Liver (tissue), 9 donors: ENCODE measurements around the gene COL5A1. TPM values are rescaled to one million over a fixed set of nuclear protein-coding genes. Genes with fewer than 3 reads are reported as not detected.

Source experiments
- DNase-seq: peaks from one replicate; pipeline ENCODE4 v3.0.0-alpha.2; 2017; ENCODE audit warnings: low spot score
- H3K27ac ChIP-seq, 2 donors: one replicate each; pipeline ENCODE4 v1.7.0; 2013; ENCODE audit warnings: inconsistent platforms in 2 of 2, low read length in 2 of 2, control low read depth in 1 of 2, low read depth in 1 of 2, mild to moderate bottlenecking in 1 of 2
- H3K27me3 ChIP-seq, 4 donors: one replicate each; pipeline versions ENCODE4 v1.6.1 to v1.7.0; 2013; ENCODE audit warnings: low read length in 3 of 4, inconsistent platforms in 1 of 4, mild to moderate bottlenecking in 1 of 4, moderate library complexity in 1 of 4; ENCODE audit not compliant: control insufficient read depth in 4 of 4, insufficient read depth in 4 of 4
- H3K36me3 ChIP-seq, 4 donors: one replicate each; pipeline versions ENCODE4 v1.6.1 to v1.7.0; 2013; ENCODE audit warnings: low read length in 3 of 4, mild to moderate bottlenecking in 3 of 4, low read depth in 1 of 4, moderate library complexity in 1 of 4; ENCODE audit not compliant: control insufficient read depth in 4 of 4, insufficient read depth in 3 of 4
- H3K4me1 ChIP-seq, 4 donors: one replicate each; pipeline versions ENCODE4 v1.6.1 to v1.7.0; 2013; ENCODE audit warnings: low read length in 3 of 4, mild to moderate bottlenecking in 3 of 4, moderate library complexity in 1 of 4; ENCODE audit not compliant: control insufficient read depth in 4 of 4, insufficient read depth in 4 of 4
- H3K4me3 ChIP-seq, 3 donors: one replicate each; pipeline versions ENCODE4 v1.6.1 to v1.7.0; 2013; ENCODE audit warnings: low read length in 3 of 3, control low read depth in 1 of 3, low read depth in 1 of 3, mild to moderate bottlenecking in 1 of 3
- H3K9ac ChIP-seq, 2 donors: one replicate each; pipeline ENCODE4 v1.7.0; 2013; ENCODE audit warnings: low read length in 2 of 2, mild to moderate bottlenecking in 2 of 2, moderate library complexity in 2 of 2, control low read depth in 1 of 2, low read depth in 1 of 2
- H3K9me3 ChIP-seq, 4 donors: one replicate each; pipeline versions ENCODE4 v1.6.1 to v1.7.0; 2013; ENCODE audit warnings: low read length in 3 of 4; ENCODE audit not compliant: control insufficient read depth in 4 of 4
- FOXA2 ChIP-seq: IDR thresholded peaks from 2 replicates; pipeline ENCODE4 v1.6.1; 2016; ENCODE audit warnings: antibody characterized with exemption
- GABPA ChIP-seq, 2 donors: IDR thresholded peaks in 1 of 2; conservative IDR thresholded peaks in 1 of 2; 2 replicates each; pipeline ENCODE4 v1.6.1; 2016; ENCODE audit warnings: antibody characterized with exemption in 2 of 2, mild to moderate bottlenecking in 1 of 2, moderate library complexity in 1 of 2
- HNF4A ChIP-seq, 2 donors: conservative IDR thresholded peaks; 2 replicates each; pipeline ENCODE4 v1.6.1; 2016; ENCODE audit warnings: antibody characterized with exemption in 2 of 2, mild to moderate bottlenecking in 2 of 2
- HNF4G ChIP-seq: IDR thresholded peaks from 2 replicates; pipeline ENCODE4 v1.6.1; 2016; ENCODE audit warnings: antibody characterized with exemption
- JUND ChIP-seq, 2 donors: IDR thresholded peaks; 2 replicates each; pipeline ENCODE4 v1.6.1; 2016; ENCODE audit warnings: antibody characterized with exemption in 2 of 2
- MAX ChIP-seq: IDR thresholded peaks from 2 replicates; pipeline ENCODE4 v1.6.1; 2016; ENCODE audit warnings: antibody characterized with exemption
- NR2F2 ChIP-seq: IDR thresholded peaks from 2 replicates; pipeline ENCODE4 v1.6.1; 2016; ENCODE audit warnings: antibody characterized with exemption
- RAD21 ChIP-seq, 2 donors: IDR thresholded peaks; 2 replicates each; pipeline ENCODE4 v1.6.1; 2016; ENCODE audit warnings: antibody characterized with exemption in 2 of 2, mild to moderate bottlenecking in 2 of 2
- RXRA ChIP-seq, 2 donors: IDR thresholded peaks; 2 replicates each; pipeline ENCODE4 v1.6.1; 2017 to 2018; ENCODE audit warnings: antibody characterized with exemption in 2 of 2, mild to moderate bottlenecking in 1 of 2
- SP1 ChIP-seq: IDR thresholded peaks from 2 replicates; pipeline ENCODE4 v1.6.1; 2018; ENCODE audit warnings: antibody characterized with exemption, mild to moderate bottlenecking
- TAF1 ChIP-seq: conservative IDR thresholded peaks from 2 replicates; pipeline ENCODE4 v1.6.1; 2016; ENCODE audit warnings: antibody characterized with exemption, mild to moderate bottlenecking
- YY1 ChIP-seq: IDR thresholded peaks from 2 replicates; pipeline ENCODE4 v1.6.1; 2016; ENCODE audit warnings: antibody characterized with exemption, mild to moderate bottlenecking
- ZBTB33 ChIP-seq: IDR thresholded peaks from 2 replicates; pipeline ENCODE4 v1.6.1; 2016; ENCODE audit warnings: antibody characterized with exemption
- WGBS: extraction: QIAGEN DNeasy Blood & Tissue Kit; methylation state at CpG from one replicate; pipeline ENCODE4 v1.1.7; 2013; 5-methylcytosine and 5-hydroxymethylcytosine counted together
- polyA plus RNA-seq, 2 donors: library from polyadenylated mRNA; stranded (reverse) in 1 of 2; unstranded in 1 of 2; fragments of 200-250 nt in 1 of 2; fragments of >200 nt in 1 of 2; fragmentation: Nextera tagmentation in 1 of 2; extraction: Ambion mirVana in 1 of 2; gene quantifications; one replicate each; pipeline versions ENCODE4 v1.2.1 to v1.2.3, GENCODE V29; 2013 to 2015
- total RNA-seq, 2 donors: library from RNA; depleted of rRNA; stranded (reverse); fragments of >200 nt; gene quantifications; one replicate each; pipeline ENCODE4 v1.2.3, GENCODE V29; 2014
- TF ChIP-seq, protein P1 (sequence below): fragments of 150-350 bp; IDR thresholded peaks from 2 replicates; pipeline ENCODE4 v1.5.1; 2017; ENCODE audit warnings: improper control_type of control experiment, low read depth, low read length; ENCODE audit not compliant: missing input control
- TF ChIP-seq, protein P2 (sequence below): IDR thresholded peaks from 2 replicates; pipeline ENCODE4 v1.6.1; 2016; ENCODE audit warnings: antibody characterized with exemption
- TF ChIP-seq, protein P3 (sequence below): IDR thresholded peaks from 2 replicates; pipeline ENCODE4 v1.6.1; 2016; ENCODE audit warnings: antibody characterized with exemption, mild to moderate bottlenecking
- donor health status: healthy.
- donor health status: healthy.
- donor health status: healthy.
- donor health status: healthy.
- donor health status: healthy.

COL5A1 gene
- total and polyA plus RNA-seq, 4 donors, result 0.67 to 15.6 (median 11.2) TPM

- Histone ChIP-seq H3K4me1 (no peaks in the 10 kb centered on the region), H3K36me3 (no peaks in the 10 kb centered on the region), H3K27me3 (no peaks in the 10 kb centered on the region), H3K4me3 (no peak overlapping the region), H3K9me3 (no peaks in the 10 kb centered on the region), H3K27ac (no peak overlapping the region), H3K9ac (no peak overlapping the region)
- WGBS, result 89% methylated on average over 23 of the region's 23 CpGs
- DNase-seq, result no peak
- TF ChIP-seq TAF1 (no peak), NR2F2 (no peak), SP1 (no peak), RAD21 (IDR thresholded peaks at IDR 0.05) (no peak), JUND (IDR thresholded peaks at IDR 0.05) (no peak), YY1 (no peak), HNF4A (conservative IDR thresholded peaks at IDR 0.05) (no peak), MAX (no peak), ZBTB33 (no peak), GABPA (IDR thresholded peaks at IDR 0.05 in 1 of 2, conservative IDR thresholded peaks at IDR 0.05 in 1 of 2) (no peak), RXRA (IDR thresholded peaks at IDR 0.05) (no peak), HNF4G (no peak), FOXA2 (no peak)
- TF ChIP-seq, protein P1, sequence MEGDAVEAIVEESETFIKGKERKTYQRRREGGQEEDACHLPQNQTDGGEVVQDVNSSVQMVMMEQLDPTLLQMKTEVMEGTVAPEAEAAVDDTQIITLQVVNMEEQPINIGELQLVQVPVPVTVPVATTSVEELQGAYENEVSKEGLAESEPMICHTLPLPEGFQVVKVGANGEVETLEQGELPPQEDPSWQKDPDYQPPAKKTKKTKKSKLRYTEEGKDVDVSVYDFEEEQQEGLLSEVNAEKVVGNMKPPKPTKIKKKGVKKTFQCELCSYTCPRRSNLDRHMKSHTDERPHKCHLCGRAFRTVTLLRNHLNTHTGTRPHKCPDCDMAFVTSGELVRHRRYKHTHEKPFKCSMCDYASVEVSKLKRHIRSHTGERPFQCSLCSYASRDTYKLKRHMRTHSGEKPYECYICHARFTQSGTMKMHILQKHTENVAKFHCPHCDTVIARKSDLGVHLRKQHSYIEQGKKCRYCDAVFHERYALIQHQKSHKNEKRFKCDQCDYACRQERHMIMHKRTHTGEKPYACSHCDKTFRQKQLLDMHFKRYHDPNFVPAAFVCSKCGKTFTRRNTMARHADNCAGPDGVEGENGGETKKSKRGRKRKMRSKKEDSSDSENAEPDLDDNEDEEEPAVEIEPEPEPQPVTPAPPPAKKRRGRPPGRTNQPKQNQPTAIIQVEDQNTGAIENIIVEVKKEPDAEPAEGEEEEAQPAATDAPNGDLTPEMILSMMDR, result no peak
- TF ChIP-seq, protein P2, sequence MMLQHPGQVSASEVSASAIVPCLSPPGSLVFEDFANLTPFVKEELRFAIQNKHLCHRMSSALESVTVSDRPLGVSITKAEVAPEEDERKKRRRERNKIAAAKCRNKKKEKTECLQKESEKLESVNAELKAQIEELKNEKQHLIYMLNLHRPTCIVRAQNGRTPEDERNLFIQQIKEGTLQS, result no peak
- TF ChIP-seq, protein P3, sequence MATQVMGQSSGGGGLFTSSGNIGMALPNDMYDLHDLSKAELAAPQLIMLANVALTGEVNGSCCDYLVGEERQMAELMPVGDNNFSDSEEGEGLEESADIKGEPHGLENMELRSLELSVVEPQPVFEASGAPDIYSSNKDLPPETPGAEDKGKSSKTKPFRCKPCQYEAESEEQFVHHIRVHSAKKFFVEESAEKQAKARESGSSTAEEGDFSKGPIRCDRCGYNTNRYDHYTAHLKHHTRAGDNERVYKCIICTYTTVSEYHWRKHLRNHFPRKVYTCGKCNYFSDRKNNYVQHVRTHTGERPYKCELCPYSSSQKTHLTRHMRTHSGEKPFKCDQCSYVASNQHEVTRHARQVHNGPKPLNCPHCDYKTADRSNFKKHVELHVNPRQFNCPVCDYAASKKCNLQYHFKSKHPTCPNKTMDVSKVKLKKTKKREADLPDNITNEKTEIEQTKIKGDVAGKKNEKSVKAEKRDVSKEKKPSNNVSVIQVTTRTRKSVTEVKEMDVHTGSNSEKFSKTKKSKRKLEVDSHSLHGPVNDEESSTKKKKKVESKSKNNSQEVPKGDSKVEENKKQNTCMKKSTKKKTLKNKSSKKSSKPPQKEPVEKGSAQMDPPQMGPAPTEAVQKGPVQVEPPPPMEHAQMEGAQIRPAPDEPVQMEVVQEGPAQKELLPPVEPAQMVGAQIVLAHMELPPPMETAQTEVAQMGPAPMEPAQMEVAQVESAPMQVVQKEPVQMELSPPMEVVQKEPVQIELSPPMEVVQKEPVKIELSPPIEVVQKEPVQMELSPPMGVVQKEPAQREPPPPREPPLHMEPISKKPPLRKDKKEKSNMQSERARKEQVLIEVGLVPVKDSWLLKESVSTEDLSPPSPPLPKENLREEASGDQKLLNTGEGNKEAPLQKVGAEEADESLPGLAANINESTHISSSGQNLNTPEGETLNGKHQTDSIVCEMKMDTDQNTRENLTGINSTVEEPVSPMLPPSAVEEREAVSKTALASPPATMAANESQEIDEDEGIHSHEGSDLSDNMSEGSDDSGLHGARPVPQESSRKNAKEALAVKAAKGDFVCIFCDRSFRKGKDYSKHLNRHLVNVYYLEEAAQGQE, result no peak
These were observed 88.6 kb downstream of the COL5A1 start for GRCh38 chr9:134730011-134730760.
